Stimulated activated CD8-positive, alpha-beta memory T cell treated with anti-CD3 and anti-CD28 coated beads, Interleukin-2, amount 100 ng/mL, for 1 hour (primary cell): ENCODE data around the gene ACIN1.
"Not testable (repeated sequence)": the region's sequence is repeated elsewhere in the genome, so short reads cannot be mapped to it uniquely, and the experiment has no call there.

Source experiments
- DNase-seq, 2 donors: peaks; one replicate each; pipeline ENCODE4 v3.0.0-alpha.2; 2020; ENCODE audit warnings: low read depth in 2 of 2

ACIN1 gene

DNA sequence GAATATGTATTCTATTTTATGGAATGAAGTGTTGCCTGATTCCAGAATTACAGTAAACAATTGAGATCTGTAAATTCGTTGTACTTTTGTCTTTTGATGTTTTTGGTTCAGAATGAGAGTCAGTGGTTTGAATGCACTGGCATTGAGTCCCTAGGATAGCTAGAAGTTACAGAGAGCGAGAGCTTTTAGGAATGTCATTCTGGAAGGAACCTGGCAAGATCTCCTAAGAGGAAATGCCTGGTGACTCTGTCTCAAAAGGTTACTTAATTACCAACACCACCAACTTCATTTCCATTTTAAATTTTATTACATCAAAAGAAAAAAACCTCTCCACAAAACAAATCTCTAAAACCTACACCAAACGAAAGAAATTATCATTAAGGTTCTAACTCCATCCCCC lies 30.1 kb upstream of the ACIN1 start:
- no peak for DNase-seq

DNA sequence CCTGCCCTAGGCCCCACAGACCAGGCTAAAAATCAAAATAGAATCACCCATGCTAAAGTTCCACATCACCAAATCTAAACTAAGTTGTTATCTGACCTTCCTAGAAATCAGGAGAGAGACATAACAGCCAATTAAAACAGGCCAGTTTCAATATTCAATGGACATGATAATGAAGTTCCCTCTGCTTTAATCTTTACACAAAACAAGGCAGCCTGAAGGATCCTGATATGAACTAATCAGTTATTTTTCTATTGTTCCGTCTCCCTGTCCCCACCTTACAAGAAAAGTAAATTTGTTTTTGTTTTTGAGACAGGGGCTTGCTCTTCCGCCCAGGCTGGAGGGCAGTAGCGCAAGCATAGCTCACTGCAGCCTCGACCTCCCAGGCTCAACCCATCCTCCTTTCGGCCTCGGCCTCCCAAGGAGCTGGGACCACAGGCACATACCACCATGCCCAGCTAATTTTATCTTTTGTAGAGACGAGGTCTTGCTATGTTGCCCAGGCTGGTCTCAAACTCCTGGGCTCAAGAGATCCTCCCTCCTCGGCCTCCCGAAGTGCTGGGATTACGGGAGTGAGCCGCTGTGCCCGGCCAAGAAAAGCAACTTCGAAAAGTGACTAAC lies 29.5 kb upstream of the ACIN1 start:
- DNase-seq, result no peak

DNA sequence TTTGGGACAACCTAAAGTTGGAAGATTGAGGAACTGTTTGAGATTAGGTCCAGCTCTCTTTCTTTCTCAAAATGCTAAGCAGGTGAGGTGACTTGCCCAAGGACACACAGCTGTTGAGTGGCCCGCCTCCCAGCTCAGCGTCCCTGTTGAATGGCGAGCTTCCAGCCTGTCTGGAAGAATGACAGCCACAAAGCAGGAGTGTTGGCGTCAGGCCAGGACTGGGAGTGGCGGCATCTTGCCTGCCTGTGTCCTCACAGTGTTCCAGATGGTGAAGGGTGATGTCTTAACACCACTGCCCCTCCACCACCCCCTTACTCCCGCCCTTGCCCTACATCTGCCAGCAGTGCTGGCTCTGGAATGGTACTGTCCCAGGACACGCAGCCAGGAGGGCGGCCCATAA lies 28.5 kb upstream of the ACIN1 start:
- DNase-seq, result no peak

DNA sequence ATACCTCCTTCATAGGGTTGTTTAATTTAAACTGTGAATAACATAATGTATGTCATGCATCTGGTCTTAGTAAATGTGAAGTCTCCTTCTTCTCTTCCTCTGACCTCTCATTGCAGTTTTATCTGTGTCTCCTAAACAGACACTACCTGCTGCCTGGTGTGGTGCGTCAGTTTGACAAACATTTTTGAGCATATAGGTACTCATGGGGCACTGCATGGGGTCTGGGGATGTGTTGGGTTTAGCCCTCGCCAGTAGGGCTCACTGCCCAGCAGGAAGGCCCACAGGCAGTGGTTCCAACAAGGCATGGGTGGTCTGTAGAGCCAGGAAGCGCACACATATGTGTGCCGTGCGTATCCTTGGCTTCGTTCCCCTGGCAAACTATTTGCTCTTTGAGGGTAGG lies 27.1 kb upstream of the ACIN1 start:
- DNase-seq, result no peak

DNA sequence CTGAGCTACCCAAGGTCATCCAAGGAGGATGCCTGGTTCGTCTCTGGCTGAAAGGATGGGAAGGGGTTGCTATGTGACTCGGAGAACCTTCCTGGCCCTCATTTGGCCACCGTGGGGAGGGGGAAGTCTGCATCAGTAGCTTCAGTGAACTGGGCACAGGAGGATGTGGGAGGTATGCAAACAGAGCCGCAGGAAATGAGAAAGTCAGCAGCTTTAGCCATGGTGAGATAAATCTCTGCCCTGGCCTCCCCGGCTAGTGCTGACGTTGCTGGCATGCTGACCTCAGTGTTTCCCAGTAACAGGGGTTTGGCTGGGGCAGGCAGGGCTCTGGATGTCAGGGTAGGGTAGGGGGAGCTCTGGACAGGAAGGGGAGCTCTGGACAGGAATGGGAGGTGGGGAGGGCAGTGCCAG lies 26.4 kb upstream of the ACIN1 start:
- no peak for DNase-seq

DNA sequence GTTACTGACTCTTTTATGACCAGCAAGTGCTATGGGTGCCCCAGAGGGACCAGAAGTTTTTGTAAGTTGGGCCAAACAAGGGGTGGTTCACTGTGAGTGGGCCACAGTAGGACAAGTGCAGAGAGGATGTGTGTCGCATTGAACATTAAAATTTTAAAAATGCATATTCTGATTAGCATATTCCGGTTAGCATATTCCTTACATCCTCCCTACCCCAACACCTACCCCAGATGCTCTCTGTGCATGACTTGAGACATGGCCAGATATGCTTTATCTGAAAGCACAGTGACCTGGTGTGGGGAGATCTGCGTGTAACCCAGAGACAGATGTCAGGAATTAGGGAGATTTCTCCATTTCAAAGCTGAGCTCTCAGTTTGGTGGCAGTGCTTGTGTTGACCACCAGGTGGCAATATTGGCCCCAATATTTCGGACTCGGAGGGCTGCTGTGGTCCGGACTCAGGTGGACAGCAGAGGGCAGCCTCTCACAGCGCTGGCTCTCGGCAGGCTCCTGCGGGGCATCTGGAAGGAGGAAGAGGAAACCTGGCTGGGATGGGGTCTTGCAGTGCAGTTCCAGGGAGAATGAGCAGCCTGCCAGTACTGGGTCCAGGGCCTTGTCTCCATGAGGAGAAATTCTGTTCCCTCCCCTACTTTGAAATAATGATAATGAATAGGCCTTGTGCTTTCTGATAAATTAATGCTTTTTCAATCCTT lies 25.8 kb upstream of the ACIN1 start:
- DNase-seq, result peak; percentile 50 to 51

DNA sequence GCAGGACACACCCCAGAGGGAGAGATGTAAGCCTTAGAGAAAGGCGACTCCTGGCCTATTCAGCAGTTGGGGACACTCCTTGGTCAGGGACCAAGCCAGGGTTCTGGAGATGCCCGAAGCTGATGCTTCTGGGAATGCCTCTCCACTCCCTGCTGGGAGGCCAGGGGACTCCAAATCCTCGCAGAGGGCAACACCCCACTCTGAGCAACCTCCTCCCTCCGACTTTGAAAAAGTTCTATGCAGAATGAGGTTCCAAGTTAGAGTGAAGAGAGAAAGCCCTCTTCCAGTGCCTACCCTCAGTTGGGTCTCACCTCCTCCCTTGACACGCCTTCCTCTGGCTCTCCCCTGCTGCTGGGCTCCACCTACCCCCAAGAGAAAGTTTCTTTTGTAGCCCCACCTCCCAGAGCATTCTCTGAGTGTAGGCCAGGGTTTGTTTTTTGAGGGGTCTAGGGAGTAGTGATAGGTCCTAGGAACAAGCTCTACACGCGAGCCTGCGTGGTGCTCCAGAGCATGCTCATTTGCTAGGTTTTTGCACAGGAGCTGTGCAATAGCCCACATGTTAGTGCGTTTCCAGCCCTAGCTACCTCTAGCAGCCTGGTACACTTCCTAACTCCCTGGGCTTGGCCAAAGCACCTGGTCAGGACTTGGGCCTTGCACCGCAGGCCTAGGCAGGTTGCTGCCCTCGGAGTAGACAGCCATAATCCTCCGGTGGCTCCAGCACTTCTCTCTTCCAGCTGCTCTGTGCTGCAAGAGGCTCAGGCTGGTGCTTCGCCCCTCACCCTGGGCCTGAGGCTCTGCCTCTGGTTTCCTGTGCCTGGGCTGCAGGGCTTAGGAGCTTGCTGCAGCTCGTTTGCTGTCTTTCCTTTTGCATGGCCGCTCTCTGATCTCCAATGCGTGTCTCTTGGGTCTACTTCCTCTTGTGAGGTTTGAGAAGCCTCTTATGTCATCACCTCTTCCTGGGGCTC lies 24.7 kb upstream of the ACIN1 start:
- DNase-seq, result no peak

DNA sequence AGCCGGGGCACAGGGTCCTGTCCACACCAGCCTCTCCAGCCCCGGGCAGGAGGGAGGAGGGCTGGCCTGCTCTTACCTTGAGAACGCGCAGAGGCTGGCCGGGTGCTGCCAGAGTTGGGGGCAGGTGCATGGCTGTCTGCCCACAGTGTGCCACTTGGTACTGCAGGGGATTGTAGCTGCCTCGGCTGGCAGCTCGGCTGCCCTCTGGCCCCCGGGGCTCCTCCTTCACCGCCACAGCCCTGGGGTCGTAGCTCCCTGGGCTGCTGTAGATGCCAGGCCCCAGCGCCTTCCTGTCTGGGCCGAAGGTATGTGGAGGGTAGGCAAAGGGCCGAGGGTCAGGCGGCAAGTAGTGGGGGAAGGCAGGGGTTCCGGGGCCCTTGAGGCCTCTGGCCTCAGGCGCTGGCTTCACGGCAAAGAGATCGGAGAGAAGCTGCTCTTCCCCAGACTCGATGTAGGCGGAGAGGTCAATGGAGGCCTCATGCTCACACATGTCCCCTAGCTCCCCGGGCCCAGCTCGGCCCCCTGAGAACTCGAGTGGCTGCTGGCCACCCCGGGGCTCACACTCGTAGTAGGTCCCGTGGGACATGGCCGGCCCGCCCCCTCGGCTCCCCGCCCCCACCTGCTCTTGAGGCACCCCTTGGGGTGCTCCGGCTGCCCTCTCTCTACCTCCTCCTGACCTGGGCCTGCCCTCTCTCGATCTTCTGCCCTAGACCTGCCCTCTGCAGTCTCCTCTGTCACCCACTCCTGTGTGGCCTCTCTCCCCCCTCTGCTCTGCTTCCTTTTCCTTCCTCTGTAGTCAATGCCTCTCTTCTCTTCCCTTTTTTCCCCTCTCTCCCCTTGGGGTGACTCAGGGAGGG lies 23.8 kb upstream of the ACIN1 start, which contains the start of gene CEBPE:
TSS of gene CEBPE (minus strand) at position 750 of the 857 bp plus-strand sequence. CDS start at position 586, 164 bp downstream.
- DNase-seq, result no peak

DNA sequence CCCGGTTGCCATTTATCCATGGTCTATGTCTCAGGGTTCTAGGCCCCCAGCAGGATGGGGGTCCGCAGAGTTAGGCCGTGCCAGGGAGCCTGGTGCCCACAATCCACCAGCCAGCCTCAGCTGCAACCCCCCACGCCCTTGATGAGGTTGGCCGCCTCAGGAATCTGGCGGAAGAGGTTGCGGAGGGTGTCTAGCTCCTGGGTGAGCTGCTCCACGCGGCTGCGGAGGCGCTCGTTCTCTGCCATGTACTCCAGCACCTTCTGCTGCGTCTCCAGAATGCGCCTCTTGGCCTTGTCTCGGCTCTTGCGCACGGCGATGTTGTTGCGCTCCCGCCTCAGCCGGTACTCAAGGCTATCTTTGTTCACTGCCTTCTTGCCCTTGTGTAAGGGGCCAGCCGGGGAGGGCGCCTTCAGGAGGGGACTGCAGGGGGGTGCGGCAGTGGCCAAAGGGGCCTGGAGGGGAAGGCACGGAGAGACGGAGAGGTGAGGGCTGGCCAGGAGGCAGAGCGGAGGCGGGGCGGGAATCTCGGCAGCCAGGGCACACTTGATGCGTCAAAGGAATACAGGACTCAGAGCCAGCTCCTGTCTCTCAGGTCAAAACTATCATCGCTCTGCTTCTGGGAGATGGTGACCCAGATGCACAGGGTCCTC lies 22.6 kb upstream of the ACIN1 start:
- DNase-seq, result no peak

DNA sequence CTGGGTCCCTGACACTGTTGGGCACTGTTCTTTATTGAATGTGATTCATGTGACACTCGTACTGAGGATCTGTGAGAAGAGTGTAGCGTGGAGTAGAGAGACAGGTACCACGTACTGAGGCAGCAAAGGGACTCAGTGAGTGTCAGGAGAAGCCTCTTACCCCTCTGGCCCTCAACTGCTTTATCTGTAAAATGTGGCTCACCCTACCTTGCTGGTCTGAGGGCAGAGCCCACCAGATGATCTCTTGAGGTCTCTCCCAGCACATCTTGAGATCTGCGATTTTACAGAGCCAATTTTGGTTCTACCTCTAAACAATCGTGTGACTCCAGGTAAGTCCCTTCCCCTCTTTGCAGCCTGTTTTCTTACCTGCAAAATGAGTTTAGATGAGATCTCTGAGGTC lies 21.0 kb upstream of the ACIN1 start:
- no peak for DNase-seq

DNA sequence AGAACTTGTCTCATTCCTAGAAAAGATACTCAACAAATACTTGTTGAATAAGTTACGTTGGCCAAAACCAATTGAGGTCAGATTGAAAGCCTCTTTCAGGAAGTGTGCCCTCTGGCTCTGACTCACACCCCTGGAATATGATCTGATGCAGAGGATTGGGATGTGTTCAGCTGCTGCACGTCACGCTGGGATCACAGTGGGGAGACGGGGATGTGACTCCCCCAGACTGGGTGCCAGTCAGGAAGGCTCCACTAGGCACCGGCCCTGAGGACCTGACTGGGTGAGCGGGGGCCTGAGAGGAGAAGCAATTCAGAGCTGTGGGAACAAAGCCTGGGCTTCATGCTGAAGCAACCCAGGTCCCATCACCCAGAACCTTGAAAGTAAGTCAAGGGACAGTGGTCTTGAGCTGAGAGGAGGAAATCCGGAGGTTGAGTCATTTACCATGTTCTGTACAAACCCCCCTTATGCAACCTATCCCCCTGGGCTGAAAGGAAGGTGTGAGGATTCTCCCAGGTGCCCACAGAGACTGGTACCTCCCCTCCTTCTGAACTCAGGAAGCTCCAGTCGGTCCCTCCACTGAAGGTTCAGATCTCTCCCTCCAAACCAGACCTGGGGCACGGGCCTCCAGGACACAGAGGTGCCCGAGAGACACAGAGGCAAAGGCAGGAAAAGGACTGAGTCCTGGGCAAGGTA lies 20.2 kb upstream of the ACIN1 start:
- no peak for DNase-seq

DNA sequence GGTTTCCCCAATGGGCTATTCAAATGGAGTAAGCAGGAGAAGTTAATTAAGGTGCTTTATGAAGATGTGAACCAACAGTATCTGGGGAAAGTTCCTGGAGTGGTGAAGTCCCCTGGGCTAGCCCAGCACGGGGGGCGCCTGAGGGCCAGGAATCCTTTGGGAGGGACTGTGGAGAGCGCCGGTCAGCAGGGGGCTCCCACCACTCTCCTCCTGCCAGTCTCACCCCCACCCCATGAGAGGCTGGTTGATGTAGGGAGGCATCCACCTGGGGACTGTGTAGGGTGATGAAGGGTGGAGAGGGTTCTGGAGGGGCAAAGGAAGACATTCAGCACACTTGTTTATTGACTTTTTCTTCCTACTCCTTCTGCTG lies 19.7 kb upstream of the ACIN1 start:
- no peak for DNase-seq

DNA sequence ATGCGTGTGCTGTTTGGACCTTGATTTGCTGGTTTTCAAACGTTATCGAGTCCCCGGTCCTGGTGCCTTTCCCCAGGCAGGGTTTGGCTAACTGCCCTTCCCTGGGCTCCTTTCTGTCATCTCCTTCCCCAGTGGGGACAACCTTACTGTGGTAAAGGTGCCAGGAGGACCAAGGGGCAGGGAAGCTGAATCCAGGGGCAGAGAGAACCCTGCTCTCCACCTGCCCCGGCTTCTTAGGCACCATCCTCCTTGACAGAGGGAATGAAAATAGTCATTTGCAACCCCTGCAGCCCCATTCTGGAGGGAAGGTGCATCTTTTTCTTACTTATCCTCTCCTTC lies 19.2 kb upstream of the ACIN1 start:
- DNase-seq, result no peak

DNA sequence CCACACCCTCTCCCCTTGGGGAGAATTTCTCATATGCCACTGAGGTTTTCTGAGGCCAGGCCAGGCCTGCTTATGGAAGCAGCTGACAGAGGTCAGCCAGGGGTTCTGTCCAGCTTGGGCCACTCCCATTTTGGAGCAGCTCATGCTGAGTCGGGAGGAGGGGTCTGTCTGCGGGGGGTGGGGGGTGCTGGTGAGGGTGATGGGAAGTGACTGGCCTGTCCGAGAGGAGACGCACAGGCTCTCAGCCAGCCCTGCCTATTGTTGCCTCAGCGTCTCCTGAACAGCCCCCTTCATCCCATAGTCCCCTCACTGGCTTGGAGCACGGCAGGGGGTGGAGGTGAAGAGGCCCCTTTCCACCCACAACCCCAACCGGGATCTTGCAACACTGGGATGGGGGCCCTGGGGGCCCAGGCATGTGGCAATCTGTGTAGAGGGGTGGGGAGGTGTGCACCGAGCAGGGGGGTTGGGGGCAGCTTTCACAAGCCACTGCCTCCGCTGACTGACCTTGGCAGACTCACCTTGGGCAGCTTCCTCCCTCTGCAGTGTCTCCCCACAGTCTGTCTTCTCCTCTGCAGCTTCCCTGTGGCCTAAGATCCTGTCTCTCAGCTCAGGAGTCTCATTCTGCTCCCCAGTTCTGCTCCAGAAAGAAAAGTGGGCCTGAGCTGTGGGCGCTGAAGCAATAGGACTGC lies 18.6 kb upstream of the ACIN1 start:
- no peak for DNase-seq

DNA sequence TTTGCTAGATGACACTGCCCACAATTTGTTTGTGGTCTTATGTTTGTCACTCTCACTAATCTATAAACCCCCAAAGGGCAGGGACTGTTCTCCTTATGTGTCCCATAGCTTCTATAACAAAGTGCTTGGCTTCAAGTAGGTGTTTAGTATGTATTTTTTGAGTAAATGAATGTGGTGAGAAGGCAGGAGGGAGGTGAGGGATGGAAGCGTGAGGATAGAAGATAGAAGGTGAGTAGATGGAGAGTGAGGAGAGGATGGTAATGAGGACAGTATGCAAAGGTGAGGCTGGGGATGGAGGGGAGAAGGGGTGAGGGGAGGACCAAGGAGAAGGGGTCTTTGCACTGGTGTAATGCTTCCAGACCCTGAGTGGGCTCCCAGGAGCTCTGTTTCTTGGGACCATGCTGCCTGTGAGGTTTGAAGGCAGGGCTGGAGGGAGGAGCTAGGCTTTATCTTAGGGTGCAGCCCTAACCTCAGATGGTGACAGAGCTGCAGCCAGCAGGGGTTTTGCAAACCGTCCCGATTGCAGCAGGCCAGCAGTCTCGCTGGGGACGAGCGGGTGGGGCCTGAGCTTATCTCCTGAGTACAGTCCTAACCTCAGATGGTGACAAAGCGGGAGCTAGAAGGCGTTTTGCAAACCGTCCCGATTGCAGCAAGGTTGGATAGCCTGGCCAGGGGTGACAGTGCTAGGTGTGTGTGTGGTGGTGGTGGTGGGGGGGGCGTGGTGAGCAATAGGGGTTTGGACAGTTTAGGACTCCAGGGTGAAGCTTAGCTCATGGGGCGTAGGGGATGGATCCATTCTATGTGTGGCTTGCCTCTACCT lies 17.6 kb upstream of the ACIN1 start:
- no peak for DNase-seq

DNA sequence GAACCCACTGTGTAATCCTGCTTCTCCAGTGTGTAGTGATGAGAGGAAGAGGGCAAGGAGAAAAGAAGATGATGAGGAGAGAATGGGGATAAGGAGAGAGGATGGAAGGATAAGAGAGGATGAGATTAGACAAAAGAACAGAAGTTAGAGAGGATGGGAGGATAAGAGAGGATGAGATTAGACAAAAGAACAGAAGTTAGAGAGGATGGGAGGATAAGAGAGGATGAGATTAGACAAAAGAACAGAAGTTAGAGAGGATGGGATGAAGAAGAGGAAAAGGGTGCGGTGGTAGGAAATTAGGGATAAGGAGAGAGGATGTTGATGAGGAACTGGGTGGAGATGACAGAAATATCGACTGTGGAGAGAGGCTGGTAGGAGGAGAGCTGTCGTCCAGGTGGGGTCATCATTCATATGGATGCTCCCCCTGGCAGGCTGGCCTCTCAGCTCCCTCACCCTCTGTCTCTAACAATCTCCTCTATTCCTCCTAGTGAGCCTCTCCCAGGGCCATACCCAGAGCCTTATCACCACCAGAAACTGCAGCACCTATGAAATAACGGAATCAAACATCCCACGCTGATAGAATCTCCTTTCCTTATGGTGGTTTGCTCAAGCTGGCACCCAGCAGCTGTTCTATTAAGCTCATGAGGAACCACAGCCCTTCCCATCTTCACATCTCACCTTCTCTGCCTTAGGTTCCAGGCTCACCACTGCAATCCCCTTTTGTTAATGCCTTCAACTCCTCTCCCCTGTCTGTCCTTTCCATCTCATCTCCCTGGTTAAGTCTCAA lies 15.8 kb upstream of the ACIN1 start:
- no peak for DNase-seq

DNA sequence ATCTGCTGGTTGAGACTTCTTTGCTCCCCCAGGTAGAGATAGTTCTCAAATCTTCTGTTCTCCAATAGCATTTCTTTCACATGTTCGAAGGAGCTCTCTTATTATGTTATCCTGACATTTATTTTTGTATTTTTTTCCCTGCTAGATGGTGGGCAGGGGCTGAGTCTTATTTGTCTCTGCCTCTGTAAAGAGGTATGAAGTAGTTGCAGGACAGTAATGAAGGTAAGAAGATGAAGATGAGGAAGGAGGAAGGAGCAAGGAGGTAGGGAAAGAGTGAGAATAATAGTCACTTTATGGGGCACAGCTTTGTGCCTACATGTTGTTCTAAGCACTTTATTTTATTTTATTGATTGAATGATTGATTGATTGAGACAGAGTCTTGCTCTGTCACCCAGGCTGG lies 14.8 kb upstream of the ACIN1 start:
- no peak for DNase-seq

DNA sequence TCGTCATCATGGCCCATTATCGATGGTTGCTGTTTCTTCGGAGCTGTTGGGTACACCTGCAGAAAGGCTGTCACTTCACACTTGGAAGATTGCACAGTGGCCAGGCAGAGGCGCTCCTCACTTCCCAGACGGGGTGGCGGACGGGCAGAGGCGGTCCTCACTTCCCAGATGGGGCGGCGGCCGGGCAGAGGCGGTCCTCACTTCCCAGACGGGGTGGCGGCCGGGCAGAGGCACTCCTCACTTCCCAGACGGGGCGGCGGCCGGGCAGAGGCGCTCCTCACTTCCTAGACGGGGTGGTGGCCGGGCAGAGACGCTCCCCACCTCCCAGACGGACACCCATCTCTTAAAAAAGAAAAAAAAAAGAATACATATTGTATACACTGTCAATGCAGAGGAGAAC lies 13.2 kb upstream of the ACIN1 start:
- not testable (repeated sequence) for DNase-seq
